Memory B cell (primary cell): ENCODE measurements around the gene PMAIP1.
A peak's percentile ranks its signal among the peaks of the same experiment; 100 is the strongest.
"Not testable (repeated sequence)": the region's sequence is repeated elsewhere in the genome, so short reads cannot be mapped to it uniquely, and the experiment has no call there.

Experiments
- ATAC-seq: fragments of 150-1000 bp; cut with Tn5 transposase; 2 replicates; pipeline ENCODE4 v1.10.0; 2021; ENCODE audit warnings: low read depth, mild to moderate bottlenecking, moderate library complexity
- DNase-seq, 2 donors: peaks; one replicate each; pipeline ENCODE4 v3.0.0; 2022; ENCODE audit warnings: low spot score in 2 of 2
- H3K27ac Mint-ChIP-seq: one replicate; pipeline ENCODE4 v1.8.0; 2022; ENCODE audit warnings: mild to moderate bottlenecking, moderate library complexity, mixed read lengths
- H3K27me3 Mint-ChIP-seq: one replicate; pipeline ENCODE4 v1.8.0; 2022; ENCODE audit warnings: mixed read lengths
- H3K36me3 Mint-ChIP-seq: one replicate; pipeline ENCODE4 v1.8.0; 2022; ENCODE audit warnings: mild to moderate bottlenecking, mixed read lengths
- H3K4me1 Mint-ChIP-seq: one replicate; pipeline ENCODE4 v1.8.0; 2022; ENCODE audit warnings: mixed read lengths
- H3K4me3 Mint-ChIP-seq: one replicate; pipeline ENCODE4 v1.8.0; 2022; ENCODE audit warnings: mild to moderate bottlenecking, moderate library complexity, mixed read lengths
- H3K9me3 Mint-ChIP-seq: one replicate; pipeline ENCODE4 v1.8.0; 2022; ENCODE audit warnings: mixed read lengths

Gene PMAIP1

GRCh38 chr18:59899298-59900221 lies at the start of gene PMAIP1:
TSS of gene PMAIP1 (plus strand) at chr18:59899996. CDS start at chr18:59900178, 182 bp downstream.
- Mint-ChIP-seq H3K27me3 (no peaks in the 10 kb centered on the region), H3K4me3 (peak within 1 kb of the TSS; percentile 99), H3K27ac (peak within 1 kb of the TSS; percentile 99), H3K4me1 (peaks cover 29% of the 10 kb centered on the region), H3K9me3 (no peaks in the 10 kb centered on the region), H3K36me3 (peaks cover 10% of the 10 kb centered on the region)
- ATAC-seq (peak; percentile 79), DNase-seq (peak; percentile 82 to 87)

- Mint-ChIP-seq H3K9me3 (no peaks in the 10 kb centered on the region), H3K4me3 (no peak overlapping the region), H3K27me3 (no peaks in the 10 kb centered on the region), H3K4me1 (peaks cover 27% of the 10 kb centered on the region), H3K36me3 (no peaks in the 10 kb centered on the region), H3K27ac (no peak overlapping the region)
- no peak for DNase-seq
- no peak for ATAC-seq
These were observed 47.9 kb upstream of the PMAIP1 start for GRCh38 chr18:59851784-59852399.

GRCh38 chr18:59852548-59852947 lies 47.2 kb upstream of the PMAIP1 start:
- H3K9me3 Mint-ChIP-seq, result no peaks in the 10 kb centered on the region
- H3K27me3 Mint-ChIP-seq, result no peaks in the 10 kb centered on the region
- no peak overlapping the region for H3K4me3 Mint-ChIP-seq
- DNase-seq, result no peak
- no peak overlapping the region for H3K27ac Mint-ChIP-seq
- H3K36me3 Mint-ChIP-seq, result no peaks in the 10 kb centered on the region
- ATAC-seq, result no peak
- H3K4me1 Mint-ChIP-seq, result peaks cover 22% of the 10 kb centered on the region

- peaks cover 14% of the 10 kb centered on the region for H3K4me1 Mint-ChIP-seq
- H3K9me3 Mint-ChIP-seq, result no peaks in the 10 kb centered on the region
- no peak overlapping the region for H3K27ac Mint-ChIP-seq
- H3K36me3 Mint-ChIP-seq, result no peaks in the 10 kb centered on the region
- no peak overlapping the region for H3K4me3 Mint-ChIP-seq
- DNase-seq (no peak), ATAC-seq (peak; percentile 77)
- H3K27me3 Mint-ChIP-seq, result no peaks in the 10 kb centered on the region
These were observed 46.4 kb upstream of the PMAIP1 start for GRCh38 chr18:59853380-59853779.

GRCh38 chr18:59853988-59854387 lies 45.8 kb upstream of the PMAIP1 start:
- not testable (repeated sequence) for H3K36me3 Mint-ChIP-seq, DNase-seq, H3K4me3 Mint-ChIP-seq, H3K27me3 Mint-ChIP-seq, ATAC-seq, H3K9me3 Mint-ChIP-seq, H3K27ac Mint-ChIP-seq
- peaks cover 14% of the 10 kb centered on the region for H3K4me1 Mint-ChIP-seq

DNA sequence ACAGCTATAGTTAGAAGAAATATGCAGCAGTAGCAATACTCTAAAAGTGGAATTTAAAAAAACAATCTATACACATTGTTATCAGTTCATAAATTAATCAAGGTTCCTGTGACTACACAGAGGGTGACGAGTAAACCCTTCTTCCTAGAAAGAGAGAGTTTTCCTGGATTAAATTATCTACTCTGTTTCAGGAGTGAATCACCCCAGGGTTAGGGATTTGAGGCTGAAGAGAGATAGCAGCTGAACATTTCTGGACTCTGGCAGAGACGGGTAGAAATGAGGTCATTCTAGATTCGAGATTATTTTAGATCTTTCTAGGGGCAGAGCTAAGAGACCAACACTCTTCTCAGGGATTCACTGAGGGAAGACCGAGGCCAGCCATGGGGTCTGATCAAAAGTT lies 38.8 kb upstream of the PMAIP1 start:
- Mint-ChIP-seq H3K27me3 (no peaks in the 10 kb centered on the region), H3K4me1 (peaks cover 6% of the 10 kb centered on the region), H3K9me3 (peaks cover 2% of the 10 kb centered on the region), H3K4me3 (no peak overlapping the region), H3K36me3 (no peaks in the 10 kb centered on the region), H3K27ac (no peak overlapping the region)
- DNase-seq (no peak), ATAC-seq (no peak)

DNA sequence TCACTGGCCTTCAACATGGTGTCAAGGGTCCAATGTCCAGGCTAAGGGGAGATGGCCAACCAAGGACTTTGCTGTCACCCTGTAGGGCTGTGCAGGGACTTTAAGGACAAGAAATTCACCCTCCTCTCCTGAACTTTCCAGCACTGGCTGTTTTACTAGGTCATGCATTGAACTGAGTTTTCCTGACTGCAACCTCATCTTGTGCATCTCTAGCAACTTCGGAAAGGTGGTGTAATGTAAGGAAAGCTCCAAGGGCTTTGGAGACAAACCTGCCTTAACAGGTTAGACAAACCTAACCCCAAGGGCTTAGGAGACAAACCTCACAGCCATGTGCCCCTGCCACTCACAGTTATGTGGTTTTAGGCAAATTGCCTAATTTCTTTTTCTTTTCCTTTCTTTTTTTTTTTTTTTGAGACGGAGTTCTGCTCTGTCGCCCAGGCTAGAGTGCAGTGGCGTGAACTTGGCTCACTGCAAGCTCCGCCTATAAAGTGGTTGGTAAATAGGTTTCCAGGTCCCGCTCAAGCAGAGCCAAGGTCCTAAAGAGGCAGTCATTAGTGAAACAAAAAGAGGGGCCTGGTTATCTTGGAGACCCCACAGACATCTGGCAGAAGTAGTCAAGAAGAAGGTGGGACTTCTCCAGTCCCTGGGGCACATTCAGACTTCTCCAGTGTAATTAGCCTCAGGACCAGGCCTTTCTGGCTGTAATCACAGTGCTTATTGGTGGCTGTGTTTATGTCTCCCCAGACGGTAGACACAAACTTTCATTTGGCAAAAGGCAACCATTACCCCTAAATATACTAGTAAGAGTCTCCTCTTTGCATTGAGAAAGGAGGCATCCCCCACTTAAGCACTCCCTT lies 37.6 kb upstream of the PMAIP1 start:
- ATAC-seq (peak; percentile 90), DNase-seq (no peak)
- H3K4me3 Mint-ChIP-seq, result no peak overlapping the region
- no peaks in the 10 kb centered on the region for H3K36me3 Mint-ChIP-seq
- H3K27ac Mint-ChIP-seq, result no peak overlapping the region
- H3K9me3 Mint-ChIP-seq, result peaks cover 2% of the 10 kb centered on the region
- H3K4me1 Mint-ChIP-seq, result peaks cover 6% of the 10 kb centered on the region
- no peaks in the 10 kb centered on the region for H3K27me3 Mint-ChIP-seq

- no peak for DNase-seq
- Mint-ChIP-seq H3K4me3 (no peak overlapping the region), H3K9me3 (peaks cover 2% of the 10 kb centered on the region), H3K36me3 (no peaks in the 10 kb centered on the region), H3K4me1 (peaks cover 6% of the 10 kb centered on the region), H3K27ac (no peak overlapping the region), H3K27me3 (no peaks in the 10 kb centered on the region)
- ATAC-seq, result no peak
These were observed 34.4 kb upstream of the PMAIP1 start for GRCh38 chr18:59865241-59865986.

- Mint-ChIP-seq H3K36me3 (no peaks in the 10 kb centered on the region), H3K4me1 (peaks cover 6% of the 10 kb centered on the region), H3K9me3 (peaks cover 2% of the 10 kb centered on the region), H3K27ac (no peak overlapping the region), H3K27me3 (no peaks in the 10 kb centered on the region), H3K4me3 (no peak overlapping the region)
- DNase-seq, result no peak
- ATAC-seq, result no peak
These were observed 33.1 kb upstream of the PMAIP1 start for GRCh38 chr18:59866551-59867269.

GRCh38 chr18:59867337-59868104 lies 32.3 kb upstream of the PMAIP1 start:
- H3K27me3 Mint-ChIP-seq, result no peaks in the 10 kb centered on the region
- H3K4me1 Mint-ChIP-seq, result peaks cover 4% of the 10 kb centered on the region
- no peak overlapping the region for H3K27ac Mint-ChIP-seq
- no peak for DNase-seq
- no peaks in the 10 kb centered on the region for H3K9me3 Mint-ChIP-seq
- no peak for ATAC-seq
- no peak overlapping the region for H3K4me3 Mint-ChIP-seq
- no peaks in the 10 kb centered on the region for H3K36me3 Mint-ChIP-seq

GRCh38 chr18:59870623-59871130 lies 29.1 kb upstream of the PMAIP1 start:
- Mint-ChIP-seq H3K4me3 (no peak overlapping the region), H3K27ac (no peak overlapping the region), H3K4me1 (peaks cover 2% of the 10 kb centered on the region), H3K27me3 (no peaks in the 10 kb centered on the region), H3K9me3 (no peaks in the 10 kb centered on the region), H3K36me3 (no peaks in the 10 kb centered on the region)
- ATAC-seq (no peak), DNase-seq (no peak)

DNA sequence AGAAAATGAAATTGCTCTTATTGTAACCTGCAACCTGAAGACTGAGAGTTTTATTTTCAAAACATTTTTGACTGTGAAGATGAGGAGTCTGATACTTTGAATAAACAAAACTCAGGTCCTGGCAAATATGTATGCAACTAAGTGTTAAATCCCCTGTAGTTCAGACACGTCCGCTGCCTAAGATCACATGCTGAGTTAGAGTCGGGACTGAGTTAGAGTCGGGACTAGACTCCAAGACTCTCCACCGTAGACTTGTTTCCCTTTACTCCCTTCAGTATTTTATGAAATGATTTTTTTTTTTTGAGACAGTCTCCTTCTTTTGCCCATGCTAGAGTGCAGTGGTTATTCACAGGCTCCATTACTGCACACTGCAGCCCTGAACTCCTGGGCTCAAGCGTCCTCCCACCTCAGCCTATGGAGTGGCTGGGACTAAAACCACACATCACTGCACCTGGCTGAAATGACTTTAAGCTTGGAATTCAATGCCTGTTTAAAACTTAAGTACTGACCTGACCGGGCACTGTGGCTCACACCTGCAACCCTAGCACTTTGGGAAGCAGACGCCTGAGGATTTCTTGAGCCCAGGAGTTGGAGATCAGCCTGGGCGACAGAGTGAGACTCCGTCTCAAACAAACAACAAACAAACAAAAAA lies 28.0 kb upstream of the PMAIP1 start:
- H3K9me3 Mint-ChIP-seq, result no peaks in the 10 kb centered on the region
- no peak overlapping the region for H3K4me3 Mint-ChIP-seq
- ATAC-seq (no peak), DNase-seq (no peak)
- H3K27me3 Mint-ChIP-seq, result no peaks in the 10 kb centered on the region
- no peaks in the 10 kb centered on the region for H3K36me3 Mint-ChIP-seq
- H3K27ac Mint-ChIP-seq, result no peak overlapping the region
- H3K4me1 Mint-ChIP-seq, result peaks cover 10% of the 10 kb centered on the region
